ENCODE data around the gene TMEM59L.

TMEM59L gene

DNA sequence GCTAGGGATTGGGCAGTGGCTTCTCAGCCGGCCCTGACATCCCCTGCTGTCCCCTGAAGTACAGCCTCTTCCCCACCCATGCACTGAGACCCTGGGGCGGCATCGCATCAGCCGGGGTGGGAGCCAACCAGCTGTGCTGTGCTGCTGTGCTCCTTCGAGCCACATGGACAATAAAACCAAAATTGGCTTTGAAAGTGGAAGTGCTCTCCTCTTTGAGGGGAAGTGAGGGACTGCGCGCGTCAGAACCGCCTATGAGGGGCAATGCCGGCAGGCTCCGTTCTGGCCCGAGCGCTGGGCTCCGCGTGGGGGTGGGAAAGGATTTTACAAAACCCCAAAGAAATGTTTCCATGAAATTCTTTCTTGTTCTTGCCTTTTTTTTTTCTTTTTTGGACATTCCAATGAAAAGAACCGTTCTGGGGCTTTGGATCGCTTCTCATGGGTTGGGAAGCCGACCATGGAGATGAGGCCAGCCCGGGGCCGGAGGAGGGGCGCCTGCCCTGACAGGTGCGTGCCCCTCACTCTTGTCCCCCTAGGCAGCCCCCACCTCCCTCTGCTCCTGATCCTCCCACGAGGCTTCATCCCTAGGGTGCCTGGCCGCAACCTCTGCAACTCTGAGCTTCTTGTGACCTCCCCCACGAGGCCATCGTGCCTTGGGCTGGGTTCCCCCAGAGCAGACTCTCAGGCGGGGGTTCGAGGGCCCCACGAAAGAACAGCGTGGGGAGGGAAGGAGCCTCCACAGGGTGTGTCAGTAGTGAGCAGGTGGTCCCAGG lies 46.8 kb downstream of the TMEM59L start:
- no peak for DNase-seq (ENCODE audit: low spot score)

DNA sequence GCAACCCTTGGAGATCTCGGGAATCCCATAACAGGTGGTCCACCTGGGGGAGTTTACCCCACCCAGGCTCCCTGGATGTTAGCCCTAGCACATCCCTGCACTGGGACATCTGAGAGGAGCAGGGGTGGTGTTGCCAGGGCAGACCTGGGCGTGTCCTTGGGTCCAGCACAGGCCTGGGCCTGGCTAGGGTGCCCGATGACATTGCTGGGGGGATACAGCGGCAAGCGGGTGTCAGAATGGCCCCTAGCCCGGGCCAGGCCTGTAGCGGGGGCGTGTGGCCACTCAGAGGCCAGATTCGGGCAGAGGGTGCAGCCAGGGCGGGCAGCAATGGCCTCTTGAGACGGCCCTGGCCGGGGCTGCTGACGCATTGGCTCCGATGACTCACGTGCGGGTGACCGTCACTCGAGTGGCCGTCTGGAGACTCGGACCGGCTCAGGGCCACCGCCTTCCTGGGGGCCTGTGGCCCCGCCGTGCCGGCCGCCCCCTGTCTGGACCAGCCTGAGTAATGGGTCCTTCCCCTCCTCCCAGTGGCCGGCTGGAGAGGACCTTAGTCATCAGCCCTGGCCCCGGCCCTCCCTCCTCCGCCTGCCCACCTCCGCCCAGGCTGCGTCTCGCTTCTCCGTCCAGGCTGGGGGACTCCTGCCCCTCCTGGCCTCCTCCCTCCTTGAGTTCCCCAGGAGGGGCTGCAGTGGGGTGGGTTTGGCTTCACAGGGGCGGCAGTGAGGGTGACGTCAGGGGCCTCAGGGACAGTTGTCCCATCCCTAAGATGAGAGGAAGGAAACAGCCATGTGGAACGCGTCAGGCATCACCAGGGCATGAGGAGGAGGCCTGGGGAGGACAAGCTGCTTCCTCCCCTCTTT lies 47.6 kb downstream of the TMEM59L start:
- no peak for DNase-seq (ENCODE audit: low spot score)

DNA sequence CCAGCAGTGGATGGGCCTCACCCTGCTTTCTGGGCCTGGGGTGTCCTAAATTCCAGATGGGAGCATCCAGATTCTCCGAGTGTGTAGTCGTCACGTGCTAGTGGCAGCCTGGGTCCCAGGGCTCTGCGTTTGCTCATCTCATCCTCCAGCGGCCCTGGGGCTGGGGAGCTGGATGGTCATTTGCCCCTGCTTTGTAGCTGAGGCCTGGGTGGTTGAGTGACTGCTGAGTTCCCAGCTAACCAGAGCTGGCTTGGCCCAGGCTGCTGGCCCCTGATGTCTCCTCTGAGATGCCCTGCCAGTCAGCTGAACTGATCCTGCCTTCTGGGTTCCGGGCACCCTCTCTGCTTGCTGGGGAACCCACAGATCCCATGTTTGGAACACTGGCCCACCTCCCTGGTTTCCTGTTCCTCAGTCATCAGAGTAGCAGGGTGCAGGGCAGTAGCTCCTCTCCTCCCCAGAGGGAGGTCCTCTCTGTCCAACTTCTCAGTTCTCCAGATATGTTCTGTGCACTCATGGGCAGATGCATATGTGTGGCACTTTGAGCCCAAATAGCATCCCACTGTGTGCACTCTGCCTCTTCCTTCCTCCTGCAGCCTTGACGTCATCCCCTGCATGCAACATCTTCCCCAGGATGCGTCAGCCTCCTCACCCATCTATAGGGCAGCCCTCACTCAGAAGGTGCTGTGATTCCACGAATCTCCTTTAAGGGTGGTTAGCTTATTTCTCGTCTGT lies 48.4 kb downstream of the TMEM59L start:
- no peak for DNase-seq (ENCODE audit: low spot score)

DNA sequence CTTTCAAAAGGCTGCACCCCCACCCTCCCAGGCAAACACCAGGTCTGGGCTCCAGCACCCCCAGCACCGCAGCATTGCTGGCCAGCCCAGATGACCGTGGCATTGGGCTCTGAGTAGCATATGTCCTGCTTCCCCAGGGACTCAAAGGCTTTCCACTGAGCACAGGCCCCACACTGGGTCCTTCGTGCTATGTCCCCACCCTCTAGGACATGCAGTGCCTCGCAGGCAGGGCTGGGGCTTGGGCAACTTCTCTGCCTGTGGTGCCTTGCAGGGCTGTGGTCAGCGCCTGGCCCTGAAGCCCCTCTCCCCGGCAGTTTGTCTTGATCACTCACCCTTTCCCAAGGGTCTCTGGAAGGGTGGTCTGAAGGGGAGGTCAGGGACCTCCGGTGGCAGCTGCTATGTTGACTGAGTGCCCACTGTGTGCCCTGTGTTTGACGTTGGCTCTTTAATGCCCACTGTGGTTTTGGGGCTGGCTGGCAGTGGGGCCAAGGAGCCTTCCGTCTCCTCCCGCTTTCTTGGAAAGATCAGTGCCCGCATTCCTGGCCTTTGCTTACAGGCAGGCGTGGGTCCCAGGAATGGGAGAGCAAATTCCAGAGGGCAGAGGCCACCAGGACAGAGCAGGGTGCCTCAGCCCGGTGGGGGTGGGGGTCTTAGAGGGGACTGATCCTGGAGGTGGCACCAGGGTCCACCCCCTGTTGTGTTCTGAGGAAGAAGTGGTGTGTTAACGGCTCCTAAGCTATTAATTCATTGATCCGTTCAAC lies 50.5 kb downstream of the TMEM59L start:
- no peak for DNase-seq (ENCODE audit: low spot score)

DNA sequence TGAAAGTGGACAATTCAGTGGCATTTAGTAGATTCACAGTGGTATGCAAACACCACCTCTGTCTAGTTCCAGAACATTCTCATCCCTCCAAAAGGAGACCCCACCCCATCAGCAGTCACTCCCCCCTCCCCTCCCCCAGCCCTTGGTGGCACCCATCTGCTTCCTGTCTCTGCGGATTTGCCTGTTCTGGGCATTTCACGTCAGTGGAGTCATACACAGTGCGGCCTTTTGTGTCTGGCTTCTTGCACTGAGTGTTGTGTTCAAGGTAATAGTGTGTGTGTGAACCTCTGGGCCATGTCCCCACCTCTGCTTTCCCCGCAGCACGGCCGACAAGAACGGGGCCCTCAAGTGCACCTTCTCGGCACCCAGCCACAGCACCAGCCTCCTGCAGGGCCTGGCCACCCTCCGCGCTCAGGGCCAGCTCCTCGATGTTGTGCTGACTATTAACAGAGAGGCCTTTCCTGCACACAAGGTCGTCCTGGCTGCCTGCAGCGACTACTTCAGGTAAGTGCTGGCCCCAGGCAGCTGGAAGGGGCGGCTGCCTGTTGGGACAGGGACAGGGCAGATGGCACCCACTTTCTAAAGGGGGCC lies 51.4 kb downstream of the TMEM59L start:
- no peak for DNase-seq (ENCODE audit: low spot score)

DNA sequence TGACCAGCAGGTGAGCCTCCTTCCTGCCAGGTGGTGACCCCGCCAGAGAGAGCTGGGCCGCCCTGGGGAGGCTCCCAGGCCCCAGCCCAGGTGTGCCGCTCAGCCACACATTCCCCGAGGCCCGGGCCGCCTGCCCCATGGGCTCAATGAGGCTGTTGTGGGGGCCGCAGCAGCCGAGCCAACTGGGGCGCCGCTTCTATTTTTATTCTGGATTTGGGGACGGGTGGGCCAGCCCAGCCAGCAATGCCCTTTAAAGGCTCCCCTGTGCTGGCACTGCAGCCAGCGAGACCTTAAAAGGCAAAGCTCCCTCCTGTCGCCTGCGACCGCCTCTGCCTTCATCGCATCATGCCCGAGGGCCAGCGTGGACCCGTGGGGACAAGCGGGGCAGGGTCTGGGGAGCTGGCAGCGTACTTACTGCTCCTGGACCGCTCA lies 53.1 kb downstream of the TMEM59L start:
- DNase-seq (ENCODE audit: low spot score), result no peak

DNA sequence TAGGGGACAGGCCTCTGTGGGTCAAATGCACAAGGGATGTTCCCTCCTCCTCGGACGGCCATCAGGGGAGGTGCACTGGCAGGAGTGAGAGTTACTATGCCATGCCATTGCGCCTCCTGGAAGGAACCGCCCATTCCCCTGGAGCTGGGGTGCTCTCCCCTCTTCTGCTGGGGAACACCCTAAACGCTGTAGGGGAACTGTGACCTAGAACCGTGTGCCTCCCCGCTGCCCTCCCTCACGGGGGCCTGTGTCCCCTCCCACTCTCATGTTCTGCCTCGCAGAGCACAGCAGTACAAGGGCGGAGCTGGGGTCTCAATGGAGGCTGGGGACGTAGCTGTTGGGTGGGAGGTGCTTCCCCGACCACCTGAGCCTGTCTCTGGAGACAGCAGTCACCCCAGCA lies 53.6 kb downstream of the TMEM59L start:
- DNase-seq (ENCODE audit: low spot score), result no peak

DNA sequence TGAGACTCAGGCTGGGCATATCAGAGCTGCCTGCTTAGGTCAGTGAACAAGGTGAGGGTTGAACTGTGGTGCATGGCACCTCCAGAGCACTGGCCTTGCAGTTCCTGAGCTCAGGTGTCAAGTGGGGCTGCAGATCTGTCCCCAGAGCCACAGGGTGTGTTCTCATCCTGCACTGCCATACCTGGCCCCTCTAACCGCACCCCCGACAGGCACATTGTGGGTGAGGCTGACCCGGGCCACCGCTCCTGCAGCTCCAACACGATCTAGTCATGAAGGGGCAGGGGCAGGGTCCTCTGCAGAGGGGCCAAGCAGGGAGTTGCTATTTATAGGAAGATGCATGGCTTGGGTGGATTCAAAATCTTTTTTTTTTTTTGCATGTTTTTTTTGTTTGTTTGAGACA lies 54.1 kb downstream of the TMEM59L start:
- DNase-seq (ENCODE audit: low spot score), result no peak

DNA sequence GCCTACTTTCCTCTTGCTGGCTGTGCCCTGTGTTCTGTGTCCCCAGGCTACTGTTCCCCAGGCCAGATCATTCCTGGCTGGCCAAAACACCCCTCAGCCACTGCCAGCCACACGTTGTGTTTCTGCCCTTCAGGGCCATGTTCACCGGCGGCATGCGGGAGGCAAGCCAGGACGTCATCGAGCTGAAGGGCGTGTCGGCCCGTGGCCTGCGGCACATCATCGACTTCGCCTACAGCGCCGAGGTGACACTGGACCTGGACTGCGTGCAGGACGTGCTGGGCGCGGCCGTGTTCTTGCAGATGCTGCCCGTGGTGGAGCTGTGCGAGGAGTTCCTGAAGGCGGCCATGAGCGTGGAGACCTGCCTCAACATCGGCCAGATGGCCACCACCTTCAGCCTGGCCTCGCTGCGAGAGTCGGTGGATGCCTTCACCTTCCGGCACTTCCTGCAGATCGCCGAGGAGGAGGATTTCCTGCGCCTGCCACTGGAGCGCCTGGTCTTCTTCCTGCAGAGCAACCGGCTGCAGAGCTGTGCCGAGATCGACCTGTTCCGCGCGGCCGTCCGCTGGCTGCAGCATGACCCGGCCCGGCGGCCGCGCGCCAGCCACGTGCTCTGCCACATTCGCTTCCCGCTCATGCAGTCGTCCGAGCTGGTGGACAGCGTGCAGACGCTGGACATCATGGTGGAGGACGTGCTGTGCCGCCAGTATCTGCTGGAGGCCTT lies 55.0 kb downstream of the TMEM59L start:
- no peak for DNase-seq (ENCODE audit: low spot score)

DNA sequence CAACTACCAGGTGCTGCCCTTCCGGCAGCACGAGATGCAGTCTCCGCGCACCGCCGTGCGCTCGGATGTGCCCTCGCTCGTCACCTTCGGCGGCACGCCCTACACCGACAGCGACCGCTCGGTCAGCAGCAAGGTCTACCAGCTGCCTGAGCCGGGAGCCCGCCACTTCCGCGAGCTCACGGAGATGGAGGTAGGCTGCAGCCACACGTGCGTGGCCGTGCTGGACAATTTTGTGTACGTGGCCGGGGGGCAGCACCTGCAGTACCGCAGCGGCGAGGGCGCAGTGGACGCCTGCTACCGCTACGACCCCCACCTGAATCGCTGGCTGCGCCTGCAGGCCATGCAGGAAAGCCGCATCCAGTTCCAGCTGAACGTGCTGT lies 55.6 kb downstream of the TMEM59L start:
- DNase-seq (ENCODE audit: low spot score), result no peak

DNA sequence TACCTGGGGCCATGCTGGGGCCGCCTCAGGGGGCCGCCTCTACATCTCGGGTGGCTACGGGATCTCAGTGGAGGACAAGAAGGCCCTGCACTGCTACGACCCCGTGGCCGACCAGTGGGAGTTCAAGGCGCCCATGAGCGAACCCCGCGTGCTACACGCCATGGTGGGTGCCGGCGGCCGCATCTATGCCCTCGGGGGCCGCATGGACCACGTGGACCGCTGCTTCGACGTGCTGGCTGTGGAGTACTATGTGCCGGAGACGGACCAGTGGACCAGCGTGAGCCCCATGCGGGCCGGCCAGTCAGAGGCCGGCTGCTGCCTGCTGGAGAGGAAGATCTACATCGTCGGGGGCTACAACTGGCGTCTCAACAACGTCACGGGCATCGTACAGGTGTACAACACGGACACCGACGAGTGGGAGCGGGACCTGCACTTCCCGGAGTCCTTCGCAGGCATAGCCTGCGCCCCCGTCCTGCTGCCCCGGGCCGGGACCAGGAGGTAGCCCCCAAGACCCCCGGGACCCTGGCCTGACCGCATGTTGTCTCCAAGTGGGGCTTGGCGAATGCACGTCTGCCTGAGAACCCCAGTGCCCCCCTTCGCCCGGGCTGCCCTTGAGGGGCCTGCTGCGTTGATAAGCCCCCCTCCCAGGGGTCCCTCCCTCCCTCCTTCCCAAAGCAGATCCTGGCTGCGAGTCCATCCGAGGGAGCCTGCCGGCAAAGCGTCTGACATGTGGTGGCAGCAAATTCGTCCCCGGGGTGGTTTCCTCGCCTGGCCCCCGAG lies 56.3 kb downstream of the TMEM59L start:
- DNase-seq (ENCODE audit: low spot score), result no peak

DNA sequence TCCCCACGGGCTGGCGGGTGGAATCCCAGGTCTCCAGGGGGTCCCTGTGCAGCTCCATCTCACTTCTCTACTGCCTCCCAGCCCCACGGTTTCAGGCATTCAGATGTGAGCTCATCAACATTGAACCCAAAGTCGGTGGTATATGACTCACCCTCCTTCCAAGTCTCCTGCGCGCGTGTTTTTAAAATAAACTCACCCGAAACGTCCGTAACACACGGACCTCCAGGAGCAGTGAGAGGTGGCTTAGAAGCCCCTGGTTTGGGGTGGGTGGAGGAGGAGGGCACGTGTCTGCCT lies 56.8 kb downstream of the TMEM59L start:
- DNase-seq (ENCODE audit: low spot score), result no peak

DNA sequence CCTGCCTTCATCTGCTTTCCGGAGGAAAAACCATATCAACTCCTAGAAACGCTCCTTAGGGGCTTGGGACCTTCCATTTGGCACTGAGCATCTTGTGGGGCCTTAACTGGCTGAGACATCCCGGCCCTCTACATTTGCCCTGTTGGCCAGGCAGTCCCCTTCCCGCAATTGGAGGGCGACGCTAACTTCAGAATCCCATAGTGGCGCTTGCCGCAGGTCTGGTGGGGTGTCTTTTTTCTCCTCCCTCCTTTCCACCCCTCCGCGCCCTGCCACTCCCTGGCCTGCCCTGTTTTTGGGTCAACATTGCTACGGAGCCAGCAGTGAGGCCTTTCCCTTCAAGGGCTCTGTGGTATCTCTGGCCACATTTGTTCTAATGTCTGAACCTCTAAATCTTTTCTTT lies 57.2 kb downstream of the TMEM59L start:
- DNase-seq (ENCODE audit: low spot score), result no peak

DNA sequence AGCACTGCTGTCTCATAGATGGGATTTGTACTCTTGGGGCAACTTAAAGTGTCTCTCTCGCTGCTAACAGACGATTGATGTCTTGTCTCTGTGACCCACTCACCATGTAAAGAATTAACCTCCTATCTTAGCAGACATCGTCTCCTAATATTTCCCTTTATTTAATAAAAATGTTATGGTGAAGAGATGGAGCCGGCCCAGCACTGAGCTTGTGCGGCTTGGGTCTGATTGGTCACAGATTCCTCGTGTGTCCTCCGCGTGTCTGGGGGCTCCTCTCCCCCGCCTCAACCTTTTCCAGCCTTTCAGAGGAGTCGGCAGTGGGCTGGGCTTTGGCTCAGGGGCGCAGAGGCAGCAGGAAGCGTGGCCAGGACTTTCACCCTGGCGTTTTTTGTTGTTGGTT lies 57.6 kb downstream of the TMEM59L start:
- DNase-seq (ENCODE audit: low spot score), result no peak
